DMS 273 (cell line): ENCODE data around the gene HK1.
A peak's percentile ranks its signal among the peaks of the same experiment; 100 is the strongest.
"Not testable (repeated sequence)": the region's sequence is repeated elsewhere in the genome, so short reads cannot be mapped to it uniquely, and the experiment has no call there.

Experiments used
- DNase-seq: peaks from one replicate; lab custom pipeline; 2025; ENCODE audit not compliant: unreplicated experiment; lab: John Stamatoyannopoulos, UW

The HK1 gene

DNA sequence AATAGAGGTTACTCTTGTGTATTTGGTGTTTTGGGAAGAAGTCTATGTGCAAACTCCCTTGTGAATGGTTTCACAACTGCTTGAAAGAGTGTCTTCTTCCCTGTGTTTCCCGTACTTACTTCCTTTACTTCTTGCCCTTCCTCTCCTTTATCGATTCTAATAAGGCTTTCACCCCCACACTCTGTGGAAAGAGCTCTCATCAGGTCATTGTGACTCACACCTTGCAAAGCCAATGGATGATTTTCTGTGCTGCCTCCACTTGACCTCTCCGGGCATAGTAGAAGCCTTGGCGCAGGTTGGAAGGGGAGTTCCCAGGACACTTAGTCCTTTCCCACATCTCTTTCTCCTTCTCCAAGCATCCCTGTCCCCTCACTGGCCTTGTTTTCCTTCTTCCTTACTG, 166.7 kb downstream of the HK1 start:
- no peak for DNase-seq

DNA sequence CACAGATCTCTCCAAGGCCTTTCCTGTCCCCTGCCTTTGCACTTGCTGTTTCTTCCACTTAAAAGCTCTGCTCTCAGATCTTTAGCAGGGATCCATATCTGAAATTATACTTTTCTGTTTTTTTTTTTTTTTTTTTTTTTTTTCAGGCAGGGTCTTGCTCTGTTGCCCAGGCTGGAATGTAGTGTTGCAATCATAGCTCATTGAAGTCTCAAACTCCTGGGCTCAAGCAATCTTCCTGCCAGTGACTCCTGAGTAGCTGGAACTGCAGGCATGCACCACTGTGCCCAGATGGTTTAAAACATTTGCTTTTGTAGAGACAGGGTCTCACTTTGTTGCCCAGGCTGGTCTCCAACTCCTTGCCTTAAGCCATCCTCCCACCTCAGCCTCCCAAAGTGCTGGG, 167.9 kb downstream of the HK1 start:
- no peak for DNase-seq

DNA sequence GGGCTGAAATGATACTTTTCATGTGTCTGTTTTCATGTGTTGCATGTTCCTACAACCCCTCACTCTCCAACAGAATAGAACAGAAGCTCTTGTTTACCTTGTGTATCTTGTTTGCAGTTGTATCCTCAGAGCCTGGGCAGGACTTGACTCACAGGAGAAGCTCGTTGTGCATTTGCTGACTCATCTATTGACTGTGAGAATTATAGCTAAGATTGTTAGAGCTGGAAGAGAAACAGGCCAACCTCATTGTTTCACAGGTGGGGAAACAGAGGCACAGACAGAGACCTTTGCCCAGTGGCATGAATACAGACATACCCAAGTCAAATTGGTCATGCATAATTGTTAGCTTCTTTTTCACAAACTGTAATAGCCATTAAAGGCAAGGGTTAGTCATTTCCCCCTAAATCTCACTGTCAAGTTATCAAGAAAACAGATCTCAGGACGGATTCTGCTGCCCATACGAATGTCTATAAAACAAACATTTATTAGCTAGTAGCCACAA, 168.4 kb downstream of the HK1 start:
- no peak for DNase-seq

DNA sequence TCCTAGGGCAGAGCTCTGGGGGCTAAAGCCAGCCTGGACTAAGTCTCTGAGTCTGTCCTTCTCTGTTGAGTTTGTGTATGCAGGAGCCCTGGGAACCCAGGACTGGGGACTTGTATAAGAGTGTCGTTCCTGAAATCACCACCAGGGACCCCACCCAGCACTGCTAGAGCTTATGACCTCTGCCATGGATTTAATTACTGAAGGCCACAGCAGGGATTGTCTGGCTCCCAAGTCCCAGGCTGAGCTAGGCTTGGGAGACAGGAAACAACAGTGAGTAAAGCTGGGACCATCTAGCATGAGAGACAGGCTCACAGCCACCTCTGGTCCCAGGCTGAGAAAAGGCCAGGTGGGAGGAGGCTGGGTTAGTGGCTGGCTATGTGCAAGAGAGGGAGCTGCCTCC, 171.5 kb downstream of the HK1 start:
- peak; percentile 81 for DNase-seq

DNA sequence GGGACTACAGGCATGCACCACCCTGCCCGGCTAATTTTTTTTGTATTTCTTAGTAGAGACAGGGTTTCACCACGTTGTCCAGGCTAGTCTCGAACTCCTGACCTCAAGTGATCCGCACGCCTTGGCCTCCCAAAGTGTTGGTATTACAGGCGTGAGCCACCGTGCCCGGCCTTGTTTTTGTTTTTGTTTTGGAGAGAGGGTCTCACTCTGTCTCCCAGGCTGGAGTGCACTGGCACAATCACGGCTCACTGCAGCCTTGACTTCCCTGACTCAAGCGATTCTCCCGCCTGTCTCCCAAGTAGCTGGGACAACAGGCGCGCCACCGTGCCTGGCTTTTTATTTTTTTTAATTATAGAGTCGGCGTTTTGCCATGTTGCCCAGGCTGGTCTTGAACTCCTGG, 172.1 kb downstream of the HK1 start:
- not testable (repeated sequence) for DNase-seq

DNA sequence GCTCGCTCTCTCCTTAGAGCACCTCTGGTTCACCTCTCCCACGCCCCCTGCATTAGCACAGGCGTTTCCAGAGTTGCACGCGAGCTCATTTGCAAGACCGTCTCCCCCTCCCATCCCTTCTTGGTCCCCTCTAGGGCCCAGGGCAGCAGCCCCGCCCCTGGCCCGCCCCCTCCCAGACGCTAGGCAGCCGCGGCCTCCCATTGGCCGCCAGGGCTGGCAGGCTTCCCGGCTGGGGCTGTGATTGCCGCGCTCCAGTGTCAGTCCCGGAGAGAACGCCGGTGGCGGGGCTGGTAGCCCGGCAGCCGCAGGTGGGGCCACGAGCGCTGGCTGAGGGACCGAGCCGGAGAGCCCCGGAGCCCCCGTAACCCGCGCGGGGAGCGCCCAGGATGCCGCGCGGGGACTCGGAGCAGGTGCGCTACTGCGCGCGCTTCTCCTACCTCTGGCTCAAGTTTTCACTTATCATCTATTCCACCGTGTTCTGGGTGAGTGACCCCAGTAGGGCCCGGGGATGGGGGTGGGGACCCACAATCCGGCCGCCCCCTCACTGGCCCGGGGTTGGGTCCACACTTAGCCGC, 173.0 kb downstream of the HK1 start, which contains the start of gene TSPAN15:
TSS of gene TSPAN15 (plus strand) at position 257 of the 575 bp plus-strand sequence. CDS start at position 387, 130 bp downstream.
- DNase-seq = peak; percentile 94
